ENCODE results near the gene DEPP1. TPM values are rescaled to one million over a fixed set of nuclear protein-coding genes. Genes with fewer than 3 reads are reported as not detected.

Gene DEPP1
- total and polyA plus RNA-seq, 2 experiments from 2014 or later = 0.37 to 1.3 TPM

GRCh38 chr10:44958196-44958897 is 20.3 kb downstream of the DEPP1 start:
- no peak overlapping the region; the same call in 1 of the 2 replicates for H3K27ac Mint-ChIP-seq
- no peak for DNase-seq (ENCODE audit: low spot score)
- no peak for ATAC-seq

GRCh38 chr10:44956717-44957706 is 21.6 kb downstream of the DEPP1 start:
- ATAC-seq (no peak), DNase-seq (ENCODE audit: low spot score) (no peak)
- Histone ChIP-seq H3K79me2 (replicated peaks; ENCODE audit: insufficient read depth) (no peaks in the 10 kb centered on the region), H2AFZ (no peak overlapping the region), H3K4me2 (no peak overlapping the region), H3K27me3 (ENCODE audit: insufficient read depth) (peaks cover 9% of the 10 kb centered on the region), H3K27ac (ENCODE audit: low read depth) (no peak overlapping the region), H4K20me1 (replicated peaks; ENCODE audit: insufficient read depth) (no peaks in the 10 kb centered on the region), H3K9me2 (ENCODE audit: insufficient read depth) (no peaks in the 10 kb centered on the region), H3F3A (replicated peaks; ENCODE audit: low read depth) (no peaks in the 10 kb centered on the region), H3K36me3 (ENCODE audit: insufficient read depth) (no peaks in the 10 kb centered on the region), H3K4me3 (no peak overlapping the region), H3K4me1 (ENCODE audit: insufficient read depth) (peaks cover 38% of the 10 kb centered on the region)
- peaks cover 40% of the 10 kb centered on the region for H3K4me1 Mint-ChIP-seq
- TF ChIP-seq POLR2AphosphoS5 (IDR thresholded peaks at IDR 0.05; ENCODE audit: low read depth) (no peak), EZH2 (IDR thresholded peaks at IDR 0.05; ENCODE audit: low read depth, unreplicated experiment) (no peak), JUNB (IDR thresholded peaks at IDR 0.05; ENCODE audit: unreplicated experiment) (no peak), CREB1 (CRISPR knock-in tag; IDR thresholded peaks at IDR 0.05; ENCODE audit: low read depth) (no peak), STAT1 (IDR thresholded peaks at IDR 0.05; ENCODE audit: unreplicated experiment) (no peak)
- peaks cover 14% of the 10 kb centered on the region for H3K27me3 Mint-ChIP-seq (ENCODE audit: insufficient read depth, low read depth, poor library complexity)
- H3K27ac Mint-ChIP-seq = no peak overlapping the region
- no peaks in the 10 kb centered on the region; the same call in 2 of the 3 replicates for H3K9me3 Mint-ChIP-seq
- H3K36me3 Mint-ChIP-seq (ENCODE audit: low read depth) = peaks cover 8% of the 10 kb centered on the region; the same call in 2 of the 3 replicates
- no peak overlapping the region; the same call in 2 of the 3 replicates for H3K4me3 Mint-ChIP-seq

More at GRCh38 chr10:44958196-44958897, 20.3 kb downstream of the DEPP1 start:
- Histone ChIP-seq H4K20me1 (replicated peaks; ENCODE audit: insufficient read depth) (no peaks in the 10 kb centered on the region), H3K36me3 (ENCODE audit: insufficient read depth) (no peaks in the 10 kb centered on the region), H3K4me2 (peak overlapping the region; percentile 91), H3K27ac (ENCODE audit: low read depth) (no peak overlapping the region), H2AFZ (no peak overlapping the region), H3K4me1 (ENCODE audit: insufficient read depth) (peaks cover 42% of the 10 kb centered on the region), H3F3A (replicated peaks; ENCODE audit: low read depth) (no peaks in the 10 kb centered on the region), H3K4me3 (peak overlapping the region; percentile 76), H3K27me3 (ENCODE audit: insufficient read depth) (peaks cover 9% of the 10 kb centered on the region), H3K9me2 (ENCODE audit: insufficient read depth) (no peaks in the 10 kb centered on the region), H3K79me2 (replicated peaks; ENCODE audit: insufficient read depth) (no peaks in the 10 kb centered on the region)
- Mint-ChIP-seq H3K4me3 (peak overlapping the region; percentile 81), H3K27me3 (ENCODE audit: insufficient read depth, low read depth, poor library complexity) (peaks cover 26% of the 10 kb centered on the region), H3K36me3 (ENCODE audit: low read depth) (peaks cover 8% of the 10 kb centered on the region; the same call in 2 of the 3 replicates), H3K9me3 (no peaks in the 10 kb centered on the region; the same call in 2 of the 3 replicates), H3K4me1 (peaks cover 45% of the 10 kb centered on the region)
- TF ChIP-seq ETS1 (IDR thresholded peaks at IDR 0.05) (no peak), STAT1 (IDR thresholded peaks at IDR 0.05; ENCODE audit: unreplicated experiment) (no peak)
